HG03045 (cell line): ENCODE measurements around the gene CD36.
"Not testable (repeated sequence)": the region's sequence is repeated elsewhere in the genome, so short reads cannot be mapped to it uniquely, and the experiment has no call there.

Experiments used
- ATAC-seq: cut with Tn5 transposase; IDR thresholded peaks from one replicate; pipeline ENCODE4 v1.9.1; 2021; ENCODE audit warnings: mild to moderate bottlenecking, moderate library complexity; ENCODE audit not compliant: unreplicated experiment

CD36 gene

GRCh38 chr7:80649011-80649410 lies 10.6 kb downstream of the CD36 start:
- no peak for ATAC-seq

GRCh38 chr7:80650030-80650429 lies 11.6 kb downstream of the CD36 start:
- ATAC-seq: no peak

GRCh38 chr7:80651471-80651870 lies 13.0 kb downstream of the CD36 start:
- no peak for ATAC-seq

- no peak for ATAC-seq
Observed at GRCh38 chr7:80653244-80653643, 14.8 kb downstream of the CD36 start.

- no peak for ATAC-seq
Observed at GRCh38 chr7:80654887-80655340, 16.5 kb downstream of the CD36 start.

GRCh38 chr7:80656029-80656428 lies 17.6 kb downstream of the CD36 start:
- no peak for ATAC-seq

GRCh38 chr7:80659120-80660055 lies 20.9 kb downstream of the CD36 start:
- no peak for ATAC-seq

- ATAC-seq: no peak
Observed at GRCh38 chr7:80660939-80661338, 22.5 kb downstream of the CD36 start.

- ATAC-seq: no peak
Observed at GRCh38 chr7:80661729-80662128, 23.3 kb downstream of the CD36 start.

GRCh38 chr7:80662252-80662651 lies 23.8 kb downstream of the CD36 start:
- no peak for ATAC-seq

GRCh38 chr7:80665526-80665925 lies 27.1 kb downstream of the CD36 start:
- no peak for ATAC-seq

- no peak for ATAC-seq
Observed at GRCh38 chr7:80666376-80666775, 27.9 kb downstream of the CD36 start.

- ATAC-seq: not testable (repeated sequence)
Observed at GRCh38 chr7:80669367-80669766, 30.9 kb downstream of the CD36 start.

- no peak for ATAC-seq
Observed at GRCh38 chr7:80671744-80672143, 33.3 kb downstream of the CD36 start.

- ATAC-seq: no peak
Observed at GRCh38 chr7:80675090-80675489, 36.6 kb downstream of the CD36 start.

GRCh38 chr7:80676404-80676803 lies 38.0 kb downstream of the CD36 start:
- no peak for ATAC-seq

- ATAC-seq: no peak
Observed at GRCh38 chr7:80677629-80678028, 39.2 kb downstream of the CD36 start.

GRCh38 chr7:80678707-80679106 lies 40.3 kb downstream of the CD36 start:
- ATAC-seq: no peak

GRCh38 chr7:80679921-80680907 lies 41.8 kb downstream of the CD36 start:
- ATAC-seq: no peak

GRCh38 chr7:80681272-80681885 lies 42.9 kb downstream of the CD36 start:
- ATAC-seq: no peak

- ATAC-seq: no peak
Observed at GRCh38 chr7:80682744-80683143, 44.3 kb downstream of the CD36 start.
